Ishikawa (cell line): Measurements from ENCODE around the gene TAS2R30.

Experiments used
- CEBPB ChIP-seq: IDR thresholded peaks from 2 replicates; pipeline ENCODE4 v1.6.1; 2012
- EP300 ChIP-seq: IDR thresholded peaks from 2 replicates; pipeline ENCODE4 v1.6.1; 2012; ENCODE audit warnings: borderline replicate concordance
- FOXM1 ChIP-seq: IDR thresholded peaks from 2 replicates; pipeline ENCODE4 v1.6.1; 2012; ENCODE audit warnings: low read depth, borderline replicate concordance
- NFIC ChIP-seq: IDR thresholded peaks from 2 replicates; pipeline ENCODE4 v1.6.1; 2012
- RAD21 ChIP-seq: IDR thresholded peaks from 2 replicates; pipeline ENCODE4 v1.6.1; 2012; ENCODE audit warnings: low read depth
- TAF1 ChIP-seq: IDR thresholded peaks from 2 replicates; pipeline ENCODE4 v1.6.1; 2012; ENCODE audit warnings: low read depth, mild to moderate bottlenecking
- TCF12 ChIP-seq: IDR thresholded peaks from 2 replicates; pipeline ENCODE4 v1.6.1; 2012; ENCODE audit warnings: low read depth
- TEAD4 ChIP-seq: IDR thresholded peaks from 2 replicates; pipeline ENCODE4 v1.6.1; 2012
- YY1 ChIP-seq: IDR thresholded peaks from 2 replicates; pipeline ENCODE4 v1.6.1; 2012; ENCODE audit warnings: low read depth
- TF ChIP-seq, protein P1 (sequence below): IDR thresholded peaks from 2 replicates; pipeline ENCODE4 v1.6.1; 2012; ENCODE audit warnings: low read depth, mild to moderate bottlenecking
- TF ChIP-seq, protein P2 (sequence below): IDR thresholded peaks from 2 replicates; pipeline ENCODE4 v1.6.1; 2012

DNA sequence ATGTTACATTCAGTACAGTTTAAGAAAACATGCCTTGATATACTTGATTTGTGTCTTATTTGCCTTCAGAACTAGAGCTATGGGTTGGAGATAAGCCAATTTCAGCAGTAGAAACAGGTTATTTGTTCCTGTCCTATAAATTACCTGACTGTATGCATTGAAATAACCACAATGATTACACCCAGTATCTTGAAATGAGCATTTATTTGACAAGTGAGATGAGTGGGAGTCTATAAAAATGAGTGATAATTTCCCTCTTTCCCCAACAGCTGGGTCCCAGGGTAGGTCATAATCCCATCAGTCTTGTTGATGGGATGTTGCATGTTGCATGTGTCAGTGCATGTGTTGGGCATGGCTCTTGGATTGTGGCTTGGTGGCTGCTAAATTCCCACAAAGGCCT lies 48.6 kb upstream of the TAS2R30 start:
- TF ChIP-seq NFIC: no peak
- TF ChIP-seq YY1: no peak
- TF ChIP-seq, protein P1, sequence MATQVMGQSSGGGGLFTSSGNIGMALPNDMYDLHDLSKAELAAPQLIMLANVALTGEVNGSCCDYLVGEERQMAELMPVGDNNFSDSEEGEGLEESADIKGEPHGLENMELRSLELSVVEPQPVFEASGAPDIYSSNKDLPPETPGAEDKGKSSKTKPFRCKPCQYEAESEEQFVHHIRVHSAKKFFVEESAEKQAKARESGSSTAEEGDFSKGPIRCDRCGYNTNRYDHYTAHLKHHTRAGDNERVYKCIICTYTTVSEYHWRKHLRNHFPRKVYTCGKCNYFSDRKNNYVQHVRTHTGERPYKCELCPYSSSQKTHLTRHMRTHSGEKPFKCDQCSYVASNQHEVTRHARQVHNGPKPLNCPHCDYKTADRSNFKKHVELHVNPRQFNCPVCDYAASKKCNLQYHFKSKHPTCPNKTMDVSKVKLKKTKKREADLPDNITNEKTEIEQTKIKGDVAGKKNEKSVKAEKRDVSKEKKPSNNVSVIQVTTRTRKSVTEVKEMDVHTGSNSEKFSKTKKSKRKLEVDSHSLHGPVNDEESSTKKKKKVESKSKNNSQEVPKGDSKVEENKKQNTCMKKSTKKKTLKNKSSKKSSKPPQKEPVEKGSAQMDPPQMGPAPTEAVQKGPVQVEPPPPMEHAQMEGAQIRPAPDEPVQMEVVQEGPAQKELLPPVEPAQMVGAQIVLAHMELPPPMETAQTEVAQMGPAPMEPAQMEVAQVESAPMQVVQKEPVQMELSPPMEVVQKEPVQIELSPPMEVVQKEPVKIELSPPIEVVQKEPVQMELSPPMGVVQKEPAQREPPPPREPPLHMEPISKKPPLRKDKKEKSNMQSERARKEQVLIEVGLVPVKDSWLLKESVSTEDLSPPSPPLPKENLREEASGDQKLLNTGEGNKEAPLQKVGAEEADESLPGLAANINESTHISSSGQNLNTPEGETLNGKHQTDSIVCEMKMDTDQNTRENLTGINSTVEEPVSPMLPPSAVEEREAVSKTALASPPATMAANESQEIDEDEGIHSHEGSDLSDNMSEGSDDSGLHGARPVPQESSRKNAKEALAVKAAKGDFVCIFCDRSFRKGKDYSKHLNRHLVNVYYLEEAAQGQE: no peak
- TF ChIP-seq CEBPB: no peak
- TF ChIP-seq, protein P2, sequence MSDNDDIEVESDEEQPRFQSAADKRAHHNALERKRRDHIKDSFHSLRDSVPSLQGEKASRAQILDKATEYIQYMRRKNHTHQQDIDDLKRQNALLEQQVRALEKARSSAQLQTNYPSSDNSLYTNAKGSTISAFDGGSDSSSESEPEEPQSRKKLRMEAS: no peak
- no peak for TF ChIP-seq EP300
- TF ChIP-seq FOXM1: no peak
- TF ChIP-seq TAF1: no peak
- no peak for TF ChIP-seq RAD21
- no peak for TF ChIP-seq TCF12
- no peak for TF ChIP-seq TEAD4
